OCI-LY1 (cell line): ENCODE results near the gene EPHA2.

Experiments used
- H2AFZ ChIP-seq: fragments of 200-600 bp; sonication (generic), shearing (Covaris generic); 2 replicates; pipeline ENCODE4 v1.6.0; 2014; ENCODE audit warnings: antibody characterized with exemption, mild to moderate bottlenecking, low read length
- H3F3A ChIP-seq: fragments of 200-600 bp; sonication (generic), shearing (Covaris generic); 2 replicates; pipeline ENCODE4 v1.6.0; 2014; ENCODE audit warnings: mild to moderate bottlenecking, antibody characterized with exemption, low read length, moderate library complexity; ENCODE audit not compliant: insufficient read depth
- H3K27ac ChIP-seq: fragments of 200-600 bp; sonication (generic); 2 replicates; pipeline ENCODE4 v1.5.1; 2014; ENCODE audit warnings: low read length, mixed run types, mild to moderate bottlenecking, low read depth; ENCODE audit not compliant: poor library complexity, severe bottlenecking
- H3K27me3 ChIP-seq: fragments of 200-600 bp; sonication (generic); 2 replicates; pipeline ENCODE4 v1.6.0; 2014; ENCODE audit warnings: antibody characterized with exemption, mild to moderate bottlenecking, low read length, moderate library complexity; ENCODE audit not compliant: insufficient read depth
- H3K36me3 ChIP-seq: fragments of 200-600 bp; sonication (generic); 2 replicates; pipeline ENCODE4 v1.6.1; 2014; ENCODE audit warnings: mild to moderate bottlenecking, antibody characterized with exemption, low read length, moderate library complexity, mixed read lengths; ENCODE audit not compliant: insufficient read depth
- H3K4me1 ChIP-seq: fragments of 200-600 bp; sonication (generic); 2 replicates; pipeline ENCODE4 v1.5.1; 2014; ENCODE audit warnings: mild to moderate bottlenecking, low read length, moderate library complexity; ENCODE audit not compliant: insufficient read depth, severe bottlenecking
- H3K4me2 ChIP-seq: fragments of 200-600 bp; sonication (generic), shearing (Covaris generic); 2 replicates; pipeline ENCODE4 v1.6.1; 2014; ENCODE audit warnings: low read length
- H3K4me3 ChIP-seq: fragments of 200-600 bp; sonication (generic); 2 replicates; pipeline ENCODE4 v1.5.1; 2014; ENCODE audit warnings: low read length, low read depth, mild to moderate bottlenecking, mixed read lengths; ENCODE audit not compliant: poor library complexity, severe bottlenecking
- H3K79me2 ChIP-seq: fragments of 200-600 bp; shearing (Covaris generic); 2 replicates; pipeline ENCODE4 v1.6.1; 2016; ENCODE audit warnings: mixed run types, low read length, mixed read lengths; ENCODE audit not compliant: insufficient read depth
- H3K9ac ChIP-seq: fragments of 200-600 bp; sonication (generic), shearing (Covaris generic); 2 replicates; pipeline ENCODE4 v1.6.1; 2014; ENCODE audit warnings: mild to moderate bottlenecking, low read length, mixed read lengths
- H3K9me2 ChIP-seq: fragments of 200-600 bp; sonication (generic), shearing (Covaris generic); 2 replicates; pipeline ENCODE4 v1.6.1; 2014; ENCODE audit warnings: low read depth, mild to moderate bottlenecking, low read length, mixed read lengths
- H3K9me3 ChIP-seq: fragments of 200-600 bp; shearing (Covaris generic); 2 replicates; pipeline ENCODE4 v1.6.1; 2014; ENCODE audit warnings: low read length, mixed read lengths
- H4K20me1 ChIP-seq: fragments of 200-600 bp; sonication (generic), shearing (Covaris generic); 2 replicates; pipeline ENCODE4 v1.6.0; 2016; ENCODE audit warnings: mild to moderate bottlenecking, low read length; ENCODE audit not compliant: insufficient read depth
- EZH2 ChIP-seq: fragments of 200-600 bp; sonication (generic), shearing (Covaris generic); IDR thresholded peaks from 2 replicates; pipeline ENCODE4 v1.8.0; 2017; ENCODE audit warnings: borderline replicate concordance, mixed run types, mild to moderate bottlenecking, antibody characterized with exemption, low read length, moderate library complexity, mixed read lengths
- TF ChIP-seq, protein P1 (sequence below): fragments of 200-600 bp; sonication (generic), shearing (Covaris generic); IDR thresholded peaks from 2 replicates; pipeline ENCODE4 v1.5.1; 2017; ENCODE audit warnings: mild to moderate bottlenecking, antibody characterized with exemption, low read length, moderate library complexity, mixed read lengths

The EPHA2 gene

DNA sequence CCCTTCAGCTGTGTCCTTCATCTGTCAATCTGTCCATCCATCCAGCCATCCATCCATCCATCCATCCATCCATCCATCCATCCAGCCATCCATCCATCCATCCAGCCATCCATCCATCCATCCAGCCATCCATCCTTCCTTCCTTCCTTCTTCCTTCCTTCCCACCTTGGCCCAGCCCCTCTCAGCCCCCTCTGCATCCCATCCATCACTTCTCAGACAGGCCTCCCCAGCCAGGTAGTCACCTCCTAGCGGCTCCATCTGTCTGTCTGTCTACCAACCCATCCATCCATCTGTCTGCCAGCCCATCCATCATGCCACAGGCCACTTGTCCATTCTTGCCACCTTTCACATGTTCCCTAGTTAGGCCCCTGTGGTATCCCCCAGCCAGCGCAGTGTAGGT is 10.2 kb upstream of the EPHA2 start:
- TF ChIP-seq, protein P1, sequence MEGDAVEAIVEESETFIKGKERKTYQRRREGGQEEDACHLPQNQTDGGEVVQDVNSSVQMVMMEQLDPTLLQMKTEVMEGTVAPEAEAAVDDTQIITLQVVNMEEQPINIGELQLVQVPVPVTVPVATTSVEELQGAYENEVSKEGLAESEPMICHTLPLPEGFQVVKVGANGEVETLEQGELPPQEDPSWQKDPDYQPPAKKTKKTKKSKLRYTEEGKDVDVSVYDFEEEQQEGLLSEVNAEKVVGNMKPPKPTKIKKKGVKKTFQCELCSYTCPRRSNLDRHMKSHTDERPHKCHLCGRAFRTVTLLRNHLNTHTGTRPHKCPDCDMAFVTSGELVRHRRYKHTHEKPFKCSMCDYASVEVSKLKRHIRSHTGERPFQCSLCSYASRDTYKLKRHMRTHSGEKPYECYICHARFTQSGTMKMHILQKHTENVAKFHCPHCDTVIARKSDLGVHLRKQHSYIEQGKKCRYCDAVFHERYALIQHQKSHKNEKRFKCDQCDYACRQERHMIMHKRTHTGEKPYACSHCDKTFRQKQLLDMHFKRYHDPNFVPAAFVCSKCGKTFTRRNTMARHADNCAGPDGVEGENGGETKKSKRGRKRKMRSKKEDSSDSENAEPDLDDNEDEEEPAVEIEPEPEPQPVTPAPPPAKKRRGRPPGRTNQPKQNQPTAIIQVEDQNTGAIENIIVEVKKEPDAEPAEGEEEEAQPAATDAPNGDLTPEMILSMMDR: no peak
- TF ChIP-seq EZH2: no peak
- no peaks in the 10 kb centered on the region for H3K36me3 ChIP-seq
- H3K9ac ChIP-seq: no peak overlapping the region
- no peaks in the 10 kb centered on the region for H3K9me2 ChIP-seq
- no peaks in the 10 kb centered on the region for H3K79me2 ChIP-seq
- no peaks in the 10 kb centered on the region for H3K9me3 ChIP-seq
- H3K27ac ChIP-seq: no peak overlapping the region
- H3K4me2 ChIP-seq: no peak overlapping the region
- H3K4me1 ChIP-seq: peaks cover 19% of the 10 kb centered on the region
- H4K20me1 ChIP-seq: no peaks in the 10 kb centered on the region
- H2AFZ ChIP-seq: no peak overlapping the region
- H3F3A ChIP-seq: no peaks in the 10 kb centered on the region
- H3K27me3 ChIP-seq: peaks cover 9% of the 10 kb centered on the region
- no peak overlapping the region for H3K4me3 ChIP-seq

DNA sequence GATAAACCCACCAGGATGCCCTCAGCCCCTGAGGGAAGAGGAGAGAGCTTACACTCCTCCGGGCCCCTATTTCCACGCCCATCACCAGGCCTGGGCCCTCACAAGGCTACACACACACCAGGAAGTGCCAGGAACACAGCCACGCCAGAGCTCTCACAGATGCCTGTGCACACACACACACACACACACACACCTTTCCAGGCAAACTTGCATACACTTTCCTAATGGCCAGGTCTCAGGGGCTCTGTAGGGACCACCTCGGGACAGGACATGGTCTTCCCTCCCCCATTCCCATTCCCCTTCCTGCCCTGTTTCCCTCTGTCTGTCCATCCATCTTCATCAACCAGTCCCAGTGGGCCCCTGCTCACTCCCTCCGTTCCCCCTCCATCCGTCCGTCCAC is 9.7 kb upstream of the EPHA2 start:
- no peak for TF ChIP-seq EZH2
- TF ChIP-seq, protein P1: no peak
- Histone ChIP-seq H4K20me1 (no peaks in the 10 kb centered on the region), H3K9me3 (no peaks in the 10 kb centered on the region), H3K9me2 (no peaks in the 10 kb centered on the region), H3K27me3 (peaks cover 4% of the 10 kb centered on the region), H3K9ac (no peak overlapping the region), H3K36me3 (no peaks in the 10 kb centered on the region), H3K79me2 (no peaks in the 10 kb centered on the region), H3K4me3 (no peak overlapping the region), H3K4me2 (no peak overlapping the region), H3K27ac (no peak overlapping the region), H3K4me1 (peaks cover 19% of the 10 kb centered on the region), H3F3A (no peaks in the 10 kb centered on the region), H2AFZ (no peak overlapping the region)

DNA sequence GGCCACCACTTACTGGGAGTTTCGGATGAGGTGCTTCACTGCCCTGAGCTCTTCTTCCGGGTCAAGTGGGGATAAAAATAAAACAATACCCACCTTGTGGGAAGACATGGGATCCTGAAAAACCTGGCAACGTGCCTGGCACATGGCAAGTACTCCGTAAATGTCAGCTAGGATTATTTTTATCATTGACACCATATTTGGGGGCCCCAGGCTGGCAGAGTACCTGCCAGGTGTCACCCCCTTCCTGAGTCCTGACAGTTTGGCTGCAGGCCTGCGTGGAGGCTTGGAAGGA is 9.2 kb upstream of the EPHA2 start:
- Histone ChIP-seq H3F3A (no peaks in the 10 kb centered on the region), H3K9ac (no peak overlapping the region), H3K9me3 (no peaks in the 10 kb centered on the region), H3K27ac (no peak overlapping the region), H2AFZ (no peak overlapping the region), H3K4me1 (peaks cover 19% of the 10 kb centered on the region), H3K27me3 (peaks cover 4% of the 10 kb centered on the region), H3K4me2 (no peak overlapping the region), H3K4me3 (no peak overlapping the region), H3K79me2 (no peaks in the 10 kb centered on the region), H3K9me2 (no peaks in the 10 kb centered on the region), H4K20me1 (no peaks in the 10 kb centered on the region), H3K36me3 (no peaks in the 10 kb centered on the region)
- TF ChIP-seq EZH2: no peak
- TF ChIP-seq, protein P1: no peak
